SK-N-SH treated with all-trans-retinoic acid at 6 μM for 48 hours (cell line): ENCODE data around the gene ACADSB.
A peak's percentile ranks its signal among the peaks of the same experiment; 100 is the strongest.

Experiments used
- ATAC-seq: fragments of 200-7000 bp; cut with Tn5 transposase; 3 replicates; pipeline ENCODE4 v1.9.1; 2020; ENCODE audit warnings: mild to moderate bottlenecking, moderate library complexity
- ARNTL ChIP-seq: fragments of 450-650 bp; formaldehyde crosslinking; IDR thresholded peaks from 2 replicates; pipeline ENCODE4 v1.5.0; 2020; ENCODE audit warnings: low read depth, mild to moderate bottlenecking, moderate library complexity, borderline replicate concordance
- BACH2 ChIP-seq: fragments of 250-450 bp; sonication (Bioruptor Pico); IDR thresholded peaks from 2 replicates; pipeline ENCODE4 v1.9.0; 2021; ENCODE audit warnings: mild to moderate bottlenecking, borderline replicate concordance
- CREB5 ChIP-seq: fragments of 250-450 bp; sonication (Bioruptor Pico); IDR thresholded peaks from 2 replicates; pipeline ENCODE4 v1.5.1; 2020; ENCODE audit warnings: low read depth, mild to moderate bottlenecking, moderate library complexity
- CSDC2 ChIP-seq: fragments of 250-450 bp; sonication (Bioruptor Pico); IDR thresholded peaks from 2 replicates; pipeline ENCODE4 v1.5.0; 2020; ENCODE audit warnings: mild to moderate bottlenecking, moderate library complexity
- CSRNP3 ChIP-seq: fragments of 250-450 bp; sonication (Bioruptor Pico); IDR thresholded peaks from 2 replicates; pipeline ENCODE4 v1.5.1; 2021; ENCODE audit warnings: mild to moderate bottlenecking, moderate library complexity
- ESRRG ChIP-seq: fragments of 250-450 bp; sonication (Bioruptor Pico); IDR thresholded peaks from 2 replicates; pipeline ENCODE4 v1.6.1; 2021; ENCODE audit warnings: mild to moderate bottlenecking
- GLIS3 ChIP-seq: fragments of 250-450 bp; sonication (Bioruptor Pico); IDR thresholded peaks from 2 replicates; pipeline ENCODE4 v1.5.0; 2020; ENCODE audit warnings: mild to moderate bottlenecking, moderate library complexity
- ISL1 ChIP-seq: fragments of 250-450 bp; sonication (Bioruptor Pico); IDR thresholded peaks from 2 replicates; pipeline ENCODE4 v2.1.2; 2022; ENCODE audit warnings: mild to moderate bottlenecking, moderate library complexity
- OSR1 ChIP-seq: fragments of 250-450 bp; sonication (Bioruptor Pico); IDR thresholded peaks from 2 replicates; pipeline ENCODE4 v1.8.0; 2022; ENCODE audit warnings: moderate library complexity, mild to moderate bottlenecking, inconsistent platforms
- POU6F1 ChIP-seq: fragments of 250-450 bp; sonication (Bioruptor Pico); IDR thresholded peaks from 2 replicates; pipeline ENCODE4 v1.8.0; 2021; ENCODE audit warnings: low read depth, mild to moderate bottlenecking, moderate library complexity, borderline replicate concordance
- RARB ChIP-seq: fragments of 250-450 bp; sonication (Bioruptor Pico); IDR thresholded peaks from 2 replicates; pipeline ENCODE4 v1.8.0; 2021; ENCODE audit warnings: mild to moderate bottlenecking, moderate library complexity
- SNAI2 ChIP-seq: fragments of 250-450 bp; sonication (Bioruptor Pico); IDR thresholded peaks from 2 replicates; pipeline ENCODE4 v1.5.0; 2020; ENCODE audit warnings: mild to moderate bottlenecking, moderate library complexity
- TCF4 ChIP-seq: fragments of 250-450 bp; sonication (Bioruptor Pico); IDR thresholded peaks from 2 replicates; pipeline ENCODE4 v1.8.0; 2021; ENCODE audit warnings: mild to moderate bottlenecking, moderate library complexity, borderline replicate concordance
- TOX ChIP-seq: fragments of 250-450 bp; sonication (Bioruptor Pico); IDR thresholded peaks from 2 replicates; pipeline ENCODE4 v1.8.0; 2021; ENCODE audit warnings: mild to moderate bottlenecking, moderate library complexity, borderline replicate concordance
- TSHZ2 ChIP-seq: fragments of 250-450 bp; sonication (Bioruptor Pico); IDR thresholded peaks from 2 replicates; pipeline ENCODE4 v1.5.0; 2020; ENCODE audit warnings: mild to moderate bottlenecking, moderate library complexity
- ZC3H10 ChIP-seq: fragments of 250-450 bp; sonication (Bioruptor Pico); IDR thresholded peaks from 2 replicates; pipeline ENCODE4 v1.5.1; 2021; ENCODE audit warnings: mild to moderate bottlenecking, moderate library complexity
- ZFP3 ChIP-seq: fragments of 250-450 bp; sonication (Bioruptor Pico); IDR thresholded peaks from 2 replicates; pipeline ENCODE4 v1.5.0; 2020; ENCODE audit warnings: mild to moderate bottlenecking, moderate library complexity
- ZFP30 ChIP-seq: fragments of 450-650 bp; formaldehyde crosslinking; IDR thresholded peaks from 2 replicates; pipeline ENCODE4 v1.5.0; 2022; ENCODE audit warnings: mild to moderate bottlenecking, moderate library complexity
- ZNF565 ChIP-seq: fragments of 450-650 bp; formaldehyde crosslinking; conservative IDR thresholded peaks from 2 replicates; pipeline ENCODE4 v1.5.0; 2020; ENCODE audit warnings: low read depth, mild to moderate bottlenecking, moderate library complexity
- ZNF70 ChIP-seq: fragments of 450-650 bp; formaldehyde crosslinking; IDR thresholded peaks from 2 replicates; pipeline ENCODE4 v1.5.0; 2020; ENCODE audit warnings: mild to moderate bottlenecking, moderate library complexity

Gene ACADSB

GRCh38 chr10:122990278-122990677 is 18.5 kb upstream of the ACADSB start:
- TF ChIP-seq BACH2 (CRISPR knock-in tag) (no peak), SNAI2 (CRISPR knock-in tag) (no peak), GLIS3 (CRISPR knock-in tag) (no peak), ZFP3 (CRISPR knock-in tag) (no peak), TCF4 (CRISPR knock-in tag) (no peak), ZC3H10 (CRISPR knock-in tag) (no peak)
- TF ChIP-seq, all 23 proteins: peak for 0
- peak; percentile 90 for ATAC-seq

- no peak for TF ChIP-seq TSHZ2
- TF ChIP-seq GLIS3 (CRISPR knock-in tag): no peak
- TF ChIP-seq OSR1 (CRISPR knock-in tag): no peak
- no peak for ATAC-seq
Measured at GRCh38 chr10:122992031-122992585, 16.7 kb upstream of the ACADSB start.

GRCh38 chr10:122993797-122994336 is 14.9 kb upstream of the ACADSB start:
- no peak for ATAC-seq
- TF ChIP-seq TOX (CRISPR knock-in tag) (no peak), ZFP3 (CRISPR knock-in tag) (no peak), GLIS3 (CRISPR knock-in tag) (no peak), POU6F1 (CRISPR knock-in tag) (no peak), RARB (CRISPR knock-in tag) (no peak)
- TF ChIP-seq, all 23 proteins: peak for 0

- TF ChIP-seq CSDC2 (CRISPR knock-in tag) (no peak), SNAI2 (CRISPR knock-in tag) (no peak), CSRNP3 (CRISPR knock-in tag) (no peak), ZNF70 (CRISPR knock-in tag) (no peak), ARNTL (CRISPR knock-in tag) (no peak), CREB5 (CRISPR knock-in tag) (no peak), ZFP3 (CRISPR knock-in tag) (no peak), TOX (CRISPR knock-in tag) (no peak), ISL1 (no peak), ZFP30 (CRISPR knock-in tag) (no peak), ESRRG (CRISPR knock-in tag) (no peak), BACH2 (CRISPR knock-in tag) (no peak), ZNF565 (CRISPR knock-in tag) (no peak), TCF4 (CRISPR knock-in tag) (no peak)
- TF ChIP-seq, all 23 proteins: peak for 0
- ATAC-seq: no peak
Measured at GRCh38 chr10:122995936-122996335, 12.9 kb upstream of the ACADSB start.
